Ovary (tissue), 9 donors: ENCODE measurements around the gene SLC50A1. TPM values are rescaled to one million over a fixed set of nuclear protein-coding genes. Genes with fewer than 3 reads are reported as not detected.
A peak's percentile ranks its signal among the peaks of the same experiment; 100 is the strongest.

Experiments
- DNase-seq, 5 donors: peaks; one replicate each; pipeline ENCODE4 v3.0.0-alpha.2; 2019 to 2020
- H3K27ac ChIP-seq, 2 donors: fragments of 200-600 bp; one replicate each; pipeline versions ENCODE4 v1.5.1 to v1.8.0; 2019 to 2022
- H3K27me3 ChIP-seq: fragments of 200-600 bp; one replicate; pipeline ENCODE4 v1.8.0; 2022
- H3K36me3 ChIP-seq: fragments of 200-600 bp; sonication (generic); one replicate; pipeline ENCODE4 v1.5.1; 2019
- H3K4me1 ChIP-seq: one replicate; pipeline ENCODE4 v1.8.1; 2013; ENCODE audit warnings: mild to moderate bottlenecking, moderate library complexity; ENCODE audit not compliant: insufficient read depth
- H3K4me3 ChIP-seq: fragments of 200-600 bp; sonication (generic); one replicate; pipeline ENCODE4 v1.5.1; 2017
- H3K9me3 ChIP-seq, 2 donors: fragments of 200-600 bp in 1 of 2; sonication (generic) in 1 of 2; one replicate each; pipeline versions ENCODE4 v1.5.1 to v1.8.1; 2013 to 2019; ENCODE audit warnings: mild to moderate bottlenecking in 1 of 2, moderate library complexity in 1 of 2
- CTCF ChIP-seq, 3 donors: fragments of 450-650 bp in 2 of 3; fragments of 200-600 bp in 1 of 3; IDR thresholded peaks; one replicate each; pipeline versions ENCODE4 v1.5.1 to v1.8.0; 2016 to 2022; ENCODE audit warnings: antibody characterized with exemption in 3 of 3, mild to moderate bottlenecking in 1 of 3
- EP300 ChIP-seq: sonication (generic); formaldehyde crosslinking; IDR thresholded peaks from one replicate; pipeline ENCODE4 v1.6.1; 2017; ENCODE audit warnings: antibody characterized with exemption
- POLR2A ChIP-seq: fragments of 450-650 bp; IDR thresholded peaks from one replicate; pipeline ENCODE4 v1.6.1; 2017; ENCODE audit warnings: antibody characterized with exemption, mild to moderate bottlenecking, moderate library complexity
- WGBS, 3 donors: extraction: QIAGEN DNeasy Blood & Tissue Kit in 1 of 3; methylation state at CpG; one replicate each; pipeline versions ENCODE4 v1.1.5 to v1.1.7; 2013 to 2017; 5-methylcytosine and 5-hydroxymethylcytosine counted together
- intact Hi-C, 4 donors: fragments of 100-400 bp; cut with DNase I; formaldehyde crosslinking; loops; one replicate each; pipeline versions ENCODE4 v1.11.0 to v1.15.1; 2022 to 2023
- polyA plus RNA-seq, 2 donors: library from polyadenylated mRNA; stranded (reverse); fragments of 200-250 nt in 1 of 2; fragments of 350-450 nt in 1 of 2; fragmentation: Illumina TruSeq in 1 of 2; extraction: RNeasy Lipid Tissue Mini Kit (QIAGEN cat#74804) in 1 of 2; gene quantifications; one replicate each; pipeline ENCODE4 v1.2.3, GENCODE V29; 2013 to 2014
- total RNA-seq, 7 donors: library from RNA; depleted of rRNA in 2 of 7; stranded (reverse); fragments of >200 nt in 2 of 7; fragmentation: NEBNext Ultra II Directional in 3 of 7; extraction: Animal tissue kit (Norgen Biotek cat#: 25700) in 3 of 7; gene quantifications; one replicate each; pipeline versions ENCODE4 v1.1.0 to v1.2.4, GENCODE V29; 2016 to 2023
- donor health status: DM: no; HTN: no; CAD: no; lungs with moderate emphysema.
- donor health status: DM: no; HTN: no; CAD: no.
- donor health status: Bipolar disorder and iron deficiency.
- donor health status: DM: yes; HTN: yes; CAD: no.
- donor health status: DM: no; HTN: no; CAD: no.
- donor health status: DM: yes; HTN: yes; CAD: no.

SLC50A1 gene
- total and polyA plus RNA-seq, 9 donors = 10.8 to 50.2 (median 19.7) TPM

- Histone ChIP-seq H3K27ac (peak overlapping the region; percentile 21 to 33), H3K9me3 (no peaks in the 10 kb centered on the region), H3K36me3 (no peaks in the 10 kb centered on the region), H3K4me3 (peak overlapping the region; percentile 63), H3K4me1 (peaks cover 15% of the 10 kb centered on the region), H3K27me3 (no peaks in the 10 kb centered on the region)
- TF ChIP-seq POLR2A (no peak), EP300 (no peak), CTCF (IDR thresholded peaks at IDR 0.05) (no peak)
- WGBS, 3 donors = 1 to 5% (median 3%) methylated on average over 27 to 32 of the region's 32 CpGs
- intact Hi-C loops = loop anchor here in 2 of 4 donors (5.0 kb wide), 1 partner anchor 34 kb away; no protein-coding TSS in a partner anchor
- peak in 2 of 5 donors; percentile 39 to 62 for DNase-seq
These were observed 9.0 kb upstream of the SLC50A1 start for GRCh38 chr1:155126556-155127104.

GRCh38 chr1:155127105-155127966 is 8.3 kb upstream of the SLC50A1 start, which contains the start of gene EFNA1:
Gene EFNA1 (plus strand): TSS chr1:155127876. CDS start chr1:155127978, 102 bp downstream.
- peak; percentile 44 to 76 (median 59) for DNase-seq
- H3K9me3 ChIP-seq = no peaks in the 10 kb centered on the region
- peak within 1 kb of the TSS; percentile 63 for H3K4me3 ChIP-seq
- intact Hi-C loops = loop anchor here in 2 of 4 donors (5.0 kb wide), 1 partner anchor 35 kb away; no protein-coding TSS in a partner anchor
- H3K27ac ChIP-seq = peak within 1 kb of the TSS in 1 of 2 donors; percentile 33
- no peaks in the 10 kb centered on the region for H3K36me3 ChIP-seq
- H3K4me1 ChIP-seq = peaks cover 15% of the 10 kb centered on the region
- no peak for TF ChIP-seq POLR2A
- TF ChIP-seq EP300 = peak; percentile 54
- no peak for TF ChIP-seq CTCF (IDR thresholded peaks at IDR 0.05)
- H3K27me3 ChIP-seq = no peaks in the 10 kb centered on the region
- 0% methylated on average over 51 to 76 of the region's 76 CpGs for WGBS, 3 donors

GRCh38 chr1:155127967-155128754 is 7.5 kb upstream of the SLC50A1 start:
- H3K27ac ChIP-seq = no peak overlapping the region
- H3K27me3 ChIP-seq = no peaks in the 10 kb centered on the region
- WGBS, 3 donors = 6 to 9% (median 6%) methylated on average over 13 to 17 of the region's 17 CpGs
- no peak for DNase-seq
- TF ChIP-seq CTCF (IDR thresholded peaks at IDR 0.05) (no peak), POLR2A (no peak), EP300 (no peak)
- intact Hi-C loops = loop anchor here in 2 of 4 donors (5.0 kb wide), 1 partner anchor 36 kb away; no protein-coding TSS in a partner anchor
- H3K4me1 ChIP-seq = peaks cover 15% of the 10 kb centered on the region
- H3K36me3 ChIP-seq = no peaks in the 10 kb centered on the region
- H3K4me3 ChIP-seq = peak overlapping the region; percentile 63
- H3K9me3 ChIP-seq = no peaks in the 10 kb centered on the region
